NCI-H524 treated with DMSO at 0.1 percent for 48 hours (cell line): ENCODE measurements around the gene SARDH.
"Not testable (repeated sequence)": the region's sequence is repeated elsewhere in the genome, so short reads cannot be mapped to it uniquely, and the experiment has no call there.

Experiments used
- DNase-seq: peaks from one replicate; lab custom pipeline; 2025; lab: John Stamatoyannopoulos, UW

Gene SARDH

GRCh38 chr9:133632806-133633680, 105.1 kb downstream of the SARDH start:
- DNase-seq, result no peak

GRCh38 chr9:133631111-133631510, 107.0 kb downstream of the SARDH start:
- no peak for DNase-seq

GRCh38 chr9:133629221-133630110, 108.7 kb downstream of the SARDH start:
- DNase-seq, result no peak

GRCh38 chr9:133628766-133629165, 109.4 kb downstream of the SARDH start:
- DNase-seq, result no peak

- DNase-seq, result no peak
Measured at GRCh38 chr9:133627341-133627740, 110.8 kb downstream of the SARDH start.

- DNase-seq, result not testable (repeated sequence)
Measured at GRCh38 chr9:133626008-133626407, 112.1 kb downstream of the SARDH start.

- DNase-seq, result no peak
Measured at GRCh38 chr9:133622555-133622954, 115.6 kb downstream of the SARDH start.

GRCh38 chr9:133621725-133622267, 116.4 kb downstream of the SARDH start:
- no peak for DNase-seq

GRCh38 chr9:133619791-133620190, 118.4 kb downstream of the SARDH start:
- no peak for DNase-seq

- no peak for DNase-seq
Measured at GRCh38 chr9:133618726-133619125, 119.4 kb downstream of the SARDH start.

- no peak for DNase-seq
Measured at GRCh38 chr9:133616643-133617405, 121.3 kb downstream of the SARDH start.

GRCh38 chr9:133615606-133616188, 122.5 kb downstream of the SARDH start:
- no peak for DNase-seq

- DNase-seq, result no peak
Measured at GRCh38 chr9:133615186-133615585, 123.0 kb downstream of the SARDH start.

- DNase-seq, result no peak
Measured at GRCh38 chr9:133614678-133615077, 123.5 kb downstream of the SARDH start.

- no peak for DNase-seq
Measured at GRCh38 chr9:133614056-133614455, 124.1 kb downstream of the SARDH start.
